ENCODE measurements around the gene FEV.

- TF ChIP-seq ZNF274 (IDR thresholded peaks at IDR 0.05; ENCODE audit: low read depth, low read length), result no peak
- TF ChIP-seq YY1 (IDR thresholded peaks at IDR 0.05; ENCODE audit: insufficient read depth, insufficient read length), result no peak
- TF ChIP-seq SUZ12 (IDR thresholded peaks at IDR 0.05; ENCODE audit: extremely low read depth, insufficient read depth, insufficient read length), result no peak
Measured at GRCh38 chr2:218996937-218997336, 12.0 kb upstream of the FEV start.
